SK-N-SH (cell line): ENCODE data around the gene SLC2A1. TPM values are rescaled to one million over a fixed set of nuclear protein-coding genes. Genes with fewer than 3 reads are reported as not detected.
A peak's percentile ranks its signal among the peaks of the same experiment; 100 is the strongest.

ENCODE experiments used
- CTCF ChIA-PET: fragments of 300-600, 350-600 bp; formaldehyde crosslinking; extraction: SDS; loops from one replicate; lab custom pipeline; 2021; lab: Yijun Ruan, JAX
- POLR2A ChIA-PET: fragments of 350-600 bp; sonication (Branson Sonifier 250); formaldehyde crosslinking; extraction: SDS; loops from one replicate; lab custom pipeline; 2020; ENCODE audit warnings: antibody characterized with exemption, inconsistent platforms; lab: Yijun Ruan, JAX
- DNase-seq: peaks from one replicate; pipeline ENCODE4 v3.0.0; 2012
- H2AFZ ChIP-seq: fragments of 200-600 bp; sonication (generic); 2 replicates; pipeline ENCODE4 v1.8.1; 2016; ENCODE audit warnings: antibody characterized with exemption, mild to moderate bottlenecking, low read depth
- H3F3A ChIP-seq: fragments of 200-600 bp; sonication (generic); replicated peaks from 2 replicates; pipeline ENCODE3; 2016; ENCODE audit warnings: antibody characterized with exemption, mild to moderate bottlenecking; ENCODE audit not compliant: insufficient read depth
- H3K27ac ChIP-seq, 2 experiments: fragments of 200-500 bp in 1 of 2; fragments of 200-600 bp in 1 of 2; sonication (Bioruptor generic) in 1 of 2; sonication (generic), shearing (Covaris generic) in 1 of 2; 2 replicates each; pipeline versions ENCODE4 v1.5.1 to v1.6.1; 2014 to 2016; ENCODE audit warnings: low read depth in 2 of 2, inconsistent platforms in 1 of 2, low read length in 1 of 2, mild to moderate bottlenecking in 1 of 2, mixed read lengths in 1 of 2
- H3K27me3 ChIP-seq: fragments of 200-600 bp; sonication (generic), shearing (Covaris generic); 2 replicates; pipeline ENCODE4 v1.6.1; 2016; ENCODE audit warnings: mixed run types; ENCODE audit not compliant: insufficient read depth
- H3K36me3 ChIP-seq, 2 experiments: fragments of 200-500 bp in 1 of 2; fragments of 200-600 bp in 1 of 2; sonication (Bioruptor generic) in 1 of 2; sonication (generic) in 1 of 2; replicated peaks in 1 of 2; 2 replicates each; pipeline versions ENCODE3 to v1.5.1; 2014 to 2016; ENCODE audit warnings: low read length in 1 of 2, mild to moderate bottlenecking in 1 of 2; ENCODE audit not compliant: insufficient read depth in 2 of 2, control insufficient read depth in 1 of 2
- H3K4me1 ChIP-seq, 2 experiments: fragments of 200-500 bp in 1 of 2; fragments of 200-600 bp in 1 of 2; sonication (Bioruptor generic) in 1 of 2; sonication (generic), shearing (Covaris generic) in 1 of 2; 2 replicates each; pipeline versions ENCODE4 v1.5.1 to v1.6.1; 2014 to 2016; ENCODE audit warnings: low read depth in 1 of 2, low read length in 1 of 2, mixed run types in 1 of 2; ENCODE audit not compliant: insufficient read depth in 2 of 2, control insufficient read depth in 1 of 2
- H3K4me2 ChIP-seq: fragments of 200-600 bp; sonication (generic), shearing (Covaris generic); 2 replicates; pipeline ENCODE4 v1.6.1; 2017; ENCODE audit warnings: mixed run types
- H3K4me3 ChIP-seq, 2 experiments: fragments of 200-500 bp in 1 of 2; fragments of 200-600 bp in 1 of 2; sonication (Bioruptor generic) in 1 of 2; sonication (generic), shearing (Covaris generic) in 1 of 2; 2 replicates each; pipeline versions ENCODE4 v1.5.1 to v1.8.1; 2014 to 2016; ENCODE audit warnings: low read depth in 2 of 2, inconsistent platforms in 1 of 2, low read length in 1 of 2, mild to moderate bottlenecking in 1 of 2, mixed read lengths in 1 of 2, moderate library complexity in 1 of 2
- H3K79me2 ChIP-seq: fragments of 200-600 bp; sonication (generic); 2 replicates; pipeline ENCODE4 v1.8.1; 2017; ENCODE audit warnings: mild to moderate bottlenecking; ENCODE audit not compliant: insufficient read depth
- H3K9ac ChIP-seq: fragments of 200-600 bp; sonication (generic); 2 replicates; pipeline ENCODE4 v1.6.1; 2017; ENCODE audit warnings: mixed run types
- H3K9me2 ChIP-seq: fragments of 200-600 bp; sonication (generic); 2 replicates; pipeline ENCODE4 v1.6.1; 2017; ENCODE audit warnings: mixed run types
- H3K9me3 ChIP-seq: fragments of 200-600 bp; sonication (generic); 2 replicates; pipeline ENCODE4 v1.6.1; 2017; ENCODE audit warnings: mixed run types, mild to moderate bottlenecking, moderate library complexity
- H4K20me1 ChIP-seq: fragments of 200-600 bp; sonication (generic); 2 replicates; pipeline ENCODE4 v1.6.1; 2017; ENCODE audit warnings: mild to moderate bottlenecking, mixed run types; ENCODE audit not compliant: insufficient read depth
- CHD2 ChIP-seq: fragments of 150-350 bp; IDR thresholded peaks from 2 replicates; pipeline ENCODE4 v1.6.1; 2018; ENCODE audit warnings: low read length; ENCODE audit not compliant: partially characterized antibody
- ELF1 ChIP-seq: IDR thresholded peaks from 2 replicates; pipeline ENCODE4 v1.4.0; 2012
- FOSL2 ChIP-seq: IDR thresholded peaks from 2 replicates; pipeline ENCODE4 v1.4.0; 2012; ENCODE audit warnings: low read depth, mild to moderate bottlenecking, moderate library complexity, borderline replicate concordance
- FOXJ3 ChIP-seq: sonication (generic); formaldehyde crosslinking; IDR thresholded peaks from 2 replicates; pipeline ENCODE4 v1.5.1; 2020; ENCODE audit warnings: mild to moderate bottlenecking, missing genetic modification reagents
- FOXM1 ChIP-seq: IDR thresholded peaks from 2 replicates; pipeline ENCODE4 v1.4.0; 2012; ENCODE audit warnings: low read depth, mild to moderate bottlenecking
- JUND ChIP-seq: IDR thresholded peaks from 2 replicates; pipeline ENCODE4 v1.4.0; 2012
- MEF2A ChIP-seq: IDR thresholded peaks from 2 replicates; pipeline ENCODE4 v1.4.0; 2012; ENCODE audit warnings: low read depth, borderline replicate concordance
- NFIC ChIP-seq: IDR thresholded peaks from 2 replicates; pipeline ENCODE4 v1.4.0; 2012; ENCODE audit warnings: borderline replicate concordance
- POLR2AphosphoS5 ChIP-seq: IDR thresholded peaks from 2 replicates; pipeline ENCODE4 v1.6.1; 2012; ENCODE audit warnings: low read depth, low read length
- RCOR1 ChIP-seq: fragments of 150-350 bp; IDR thresholded peaks from 2 replicates; pipeline ENCODE4 v1.6.1; 2017; ENCODE audit warnings: antibody characterized with exemption, low read length
- RFX5 ChIP-seq: IDR thresholded peaks from 2 replicates; pipeline ENCODE4 v1.6.1; 2012; ENCODE audit warnings: mild to moderate bottlenecking, improper control_type of control experiment, low read length
- SIN3A ChIP-seq: IDR thresholded peaks from 2 replicates; pipeline ENCODE4 v1.6.1; 2012; ENCODE audit warnings: low read depth, mild to moderate bottlenecking, low read length, moderate library complexity, borderline replicate concordance
- TAF1 ChIP-seq: IDR thresholded peaks from 2 replicates; pipeline ENCODE4 v1.6.1; 2012; ENCODE audit warnings: low read depth, mild to moderate bottlenecking, low read length, moderate library complexity, borderline replicate concordance
- TCF12 ChIP-seq: IDR thresholded peaks from 2 replicates; pipeline ENCODE4 v1.4.0; 2012
- TEAD4 ChIP-seq: IDR thresholded peaks from 2 replicates; pipeline ENCODE4 v1.4.0; 2012; ENCODE audit warnings: mild to moderate bottlenecking, borderline replicate concordance; ENCODE audit not compliant: insufficient read depth
- WGBS: methylation state at CpG from one replicate; pipeline ENCODE4 v1.1.6; 2017; ENCODE audit warnings: low lambda C conversion rate; 5-methylcytosine and 5-hydroxymethylcytosine counted together
- polyA plus RNA-seq, 3 experiments: library from polyadenylated mRNA; depleted of rRNA; stranded (reverse); fragments of >200 nt; gene quantifications; 2 replicates each; pipeline ENCODE4 v1.2.3, GENCODE V29; 2012
- TF ChIP-seq, protein P1 (sequence below): IDR thresholded peaks from 2 replicates; pipeline ENCODE4 v1.4.0; 2012; ENCODE audit warnings: low read depth
- TF ChIP-seq, protein P2 (sequence below): fragments of 200-600 bp; sonication (generic); IDR thresholded peaks from 2 replicates; pipeline ENCODE4 v1.6.1; 2017; ENCODE audit warnings: antibody characterized with exemption, mild to moderate bottlenecking, moderate library complexity
- TF ChIP-seq, protein P3 (sequence below): IDR thresholded peaks from 2 replicates; pipeline ENCODE4 v1.4.0; 2012; ENCODE audit warnings: low read depth, borderline replicate concordance
- TF ChIP-seq, protein P4 (sequence below): IDR thresholded peaks from 2 replicates; pipeline ENCODE4; 2012

The SLC2A1 gene
- polyA plus RNA-seq, 1 of the 3 experiments (the other 2 are of a cell fraction): 63.8 TPM

DNA sequence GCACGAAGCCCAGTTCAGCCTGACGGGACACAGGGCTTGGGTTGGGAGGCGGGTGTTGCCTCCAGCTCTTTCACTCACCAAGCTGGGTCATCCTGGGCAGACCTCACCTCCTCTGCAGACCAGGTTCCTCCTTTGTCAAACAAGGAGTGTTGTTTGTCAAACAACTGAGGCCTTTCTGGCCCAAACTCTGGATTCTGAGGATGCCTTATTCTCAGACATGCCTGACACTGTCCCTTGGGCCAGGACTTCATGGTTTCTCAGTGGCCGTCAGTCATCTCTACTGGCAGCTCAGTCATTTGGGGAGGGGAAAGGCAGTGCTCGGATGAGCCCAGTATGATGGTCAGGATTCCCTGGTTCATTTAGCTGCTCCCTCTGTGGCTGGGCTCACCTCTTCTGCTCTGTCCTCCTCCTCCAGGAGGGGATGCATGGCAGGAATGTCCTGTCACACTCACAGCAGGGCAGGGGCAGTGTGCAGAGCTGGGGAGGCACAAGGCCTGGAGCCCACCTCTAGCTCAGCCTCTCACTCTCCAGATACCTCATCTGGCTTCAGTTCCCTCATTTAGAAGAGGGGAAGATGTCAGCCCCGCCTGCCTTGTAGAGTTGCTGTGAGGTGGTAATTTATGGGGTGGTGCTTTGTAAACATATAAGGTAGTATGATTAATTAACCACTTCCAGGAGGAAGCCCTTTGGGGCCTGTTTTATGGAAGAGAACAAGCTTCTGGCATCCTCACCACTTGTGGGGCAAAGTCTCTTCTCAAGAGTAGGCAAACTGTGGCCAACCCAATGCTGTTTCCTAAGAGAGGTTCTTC, 20.6 kb downstream of the SLC2A1 start:
- Histone ChIP-seq H3K27ac (peak overlapping the region in 1 of 2 experiments; percentile 5; a peak in 1 of 4 replicates), H2AFZ (no peak overlapping the region), H3K27me3 (no peaks in the 10 kb centered on the region), H3K79me2 (peaks cover 72% of the 10 kb centered on the region), H3K9ac (no peak overlapping the region), H3K9me2 (no peaks in the 10 kb centered on the region), H3K4me3 (no peak overlapping the region), H3F3A (peaks cover 32% of the 10 kb centered on the region), H4K20me1 (no peaks in the 10 kb centered on the region), H3K4me2 (no peak overlapping the region), H3K36me3 (peaks cover 26 to 50% of the 10 kb centered on the region in 2 experiments), H3K4me1 (peaks cover 31 to 45% of the 10 kb centered on the region in 2 experiments; a peak in 3 of 4 replicates), H3K9me3 (no peaks in the 10 kb centered on the region)
- TF ChIP-seq RFX5 (no peak), FOSL2 (no peak), FOXM1 (no peak), TAF1 (no peak), TEAD4 (no peak), POLR2AphosphoS5 (no peak), ELF1 (no peak), FOXJ3 (CRISPR knock-in tag) (no peak), SIN3A (no peak), RCOR1 (no peak), MEF2A (no peak)
- TF ChIP-seq, protein P1, sequence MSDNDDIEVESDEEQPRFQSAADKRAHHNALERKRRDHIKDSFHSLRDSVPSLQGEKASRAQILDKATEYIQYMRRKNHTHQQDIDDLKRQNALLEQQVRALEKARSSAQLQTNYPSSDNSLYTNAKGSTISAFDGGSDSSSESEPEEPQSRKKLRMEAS: no peak
- TF ChIP-seq, protein P2, sequence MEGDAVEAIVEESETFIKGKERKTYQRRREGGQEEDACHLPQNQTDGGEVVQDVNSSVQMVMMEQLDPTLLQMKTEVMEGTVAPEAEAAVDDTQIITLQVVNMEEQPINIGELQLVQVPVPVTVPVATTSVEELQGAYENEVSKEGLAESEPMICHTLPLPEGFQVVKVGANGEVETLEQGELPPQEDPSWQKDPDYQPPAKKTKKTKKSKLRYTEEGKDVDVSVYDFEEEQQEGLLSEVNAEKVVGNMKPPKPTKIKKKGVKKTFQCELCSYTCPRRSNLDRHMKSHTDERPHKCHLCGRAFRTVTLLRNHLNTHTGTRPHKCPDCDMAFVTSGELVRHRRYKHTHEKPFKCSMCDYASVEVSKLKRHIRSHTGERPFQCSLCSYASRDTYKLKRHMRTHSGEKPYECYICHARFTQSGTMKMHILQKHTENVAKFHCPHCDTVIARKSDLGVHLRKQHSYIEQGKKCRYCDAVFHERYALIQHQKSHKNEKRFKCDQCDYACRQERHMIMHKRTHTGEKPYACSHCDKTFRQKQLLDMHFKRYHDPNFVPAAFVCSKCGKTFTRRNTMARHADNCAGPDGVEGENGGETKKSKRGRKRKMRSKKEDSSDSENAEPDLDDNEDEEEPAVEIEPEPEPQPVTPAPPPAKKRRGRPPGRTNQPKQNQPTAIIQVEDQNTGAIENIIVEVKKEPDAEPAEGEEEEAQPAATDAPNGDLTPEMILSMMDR: no peak
- no peak for DNase-seq
- ChIA-PET CTCF (interaction anchor here (1.7 to 5.0 kb wide), 3 partner anchors 10 to 135 kb away, joined by 6 to 50 read pairs (median 8); no protein-coding TSS in a partner anchor), POLR2A (interaction anchor here (0.8 kb wide), 1 partner anchor 135 kb away, joined by 3 read pairs; no protein-coding TSS in a partner anchor)
- WGBS: 89% methylated on average over 6 of the region's 6 CpGs

DNA sequence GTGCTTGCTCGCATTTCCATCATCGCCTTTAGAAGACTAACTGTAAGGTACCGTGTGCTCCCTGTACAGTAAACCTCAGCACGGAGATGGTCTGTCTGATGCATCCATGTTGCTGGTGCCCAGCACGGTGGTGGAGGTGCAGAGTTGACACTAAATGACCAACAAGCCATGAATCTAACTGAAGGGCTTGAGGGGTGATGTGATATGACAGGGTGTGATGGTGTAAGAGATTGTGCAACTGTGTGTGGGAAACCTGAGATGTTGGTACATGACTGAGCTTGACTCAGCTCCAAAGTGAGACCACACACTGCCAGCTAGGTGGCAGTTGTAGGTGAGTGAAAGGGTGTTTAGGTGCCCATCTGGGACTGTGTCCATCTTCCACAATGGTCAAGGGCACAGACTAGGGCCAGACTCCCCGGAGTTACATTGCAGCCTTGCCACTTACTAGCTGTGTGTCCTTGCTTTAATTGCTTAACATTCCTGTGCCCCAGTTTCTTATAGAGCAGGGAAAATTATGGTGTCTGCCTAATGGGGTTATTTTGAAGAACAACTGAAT, 21.4 kb downstream of the SLC2A1 start:
- Histone ChIP-seq H3K9me3 (no peaks in the 10 kb centered on the region), H4K20me1 (no peaks in the 10 kb centered on the region), H3K9me2 (no peaks in the 10 kb centered on the region), H3K4me3 (no peak overlapping the region), H3K27ac (peak overlapping the region; percentile 10 to 43; a peak in 3 of 4 replicates), H3K36me3 (peaks cover 19 to 42% of the 10 kb centered on the region in 2 experiments), H3K27me3 (no peaks in the 10 kb centered on the region), H2AFZ (no peak overlapping the region), H3K4me1 (peaks cover 27 to 37% of the 10 kb centered on the region in 2 experiments; a peak in 3 of 4 replicates), H3F3A (peaks cover 24% of the 10 kb centered on the region), H3K9ac (no peak overlapping the region), H3K4me2 (no peak overlapping the region), H3K79me2 (peaks cover 74% of the 10 kb centered on the region)
- DNase-seq: no peak
- ChIA-PET POLR2A (interaction anchor here (0.8 kb wide), 1 partner anchor 136 kb away, joined by 3 read pairs; no protein-coding TSS in a partner anchor), CTCF (interaction anchor here (1.7 to 5.0 kb wide), 4 partner anchors 10 to 136 kb away, joined by 6 to 50 read pairs (median 8); no protein-coding TSS in a partner anchor)
- TF ChIP-seq JUND: no peak
- TF ChIP-seq FOSL2: peak; percentile 6; the same call in 1 of the 2 replicates
- no peak for TF ChIP-seq CHD2
- peak; percentile 10; the same call in 1 of the 2 replicates for TF ChIP-seq NFIC
- TF ChIP-seq, protein P3, sequence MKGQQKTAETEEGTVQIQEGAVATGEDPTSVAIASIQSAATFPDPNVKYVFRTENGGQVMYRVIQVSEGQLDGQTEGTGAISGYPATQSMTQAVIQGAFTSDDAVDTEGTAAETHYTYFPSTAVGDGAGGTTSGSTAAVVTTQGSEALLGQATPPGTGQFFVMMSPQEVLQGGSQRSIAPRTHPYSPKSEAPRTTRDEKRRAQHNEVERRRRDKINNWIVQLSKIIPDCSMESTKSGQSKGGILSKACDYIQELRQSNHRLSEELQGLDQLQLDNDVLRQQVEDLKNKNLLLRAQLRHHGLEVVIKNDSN: no peak
- TF ChIP-seq TCF12: peak; percentile 21; the same call in 1 of the 2 replicates
- TF ChIP-seq, protein P1: no peak
- TF ChIP-seq, protein P4, sequence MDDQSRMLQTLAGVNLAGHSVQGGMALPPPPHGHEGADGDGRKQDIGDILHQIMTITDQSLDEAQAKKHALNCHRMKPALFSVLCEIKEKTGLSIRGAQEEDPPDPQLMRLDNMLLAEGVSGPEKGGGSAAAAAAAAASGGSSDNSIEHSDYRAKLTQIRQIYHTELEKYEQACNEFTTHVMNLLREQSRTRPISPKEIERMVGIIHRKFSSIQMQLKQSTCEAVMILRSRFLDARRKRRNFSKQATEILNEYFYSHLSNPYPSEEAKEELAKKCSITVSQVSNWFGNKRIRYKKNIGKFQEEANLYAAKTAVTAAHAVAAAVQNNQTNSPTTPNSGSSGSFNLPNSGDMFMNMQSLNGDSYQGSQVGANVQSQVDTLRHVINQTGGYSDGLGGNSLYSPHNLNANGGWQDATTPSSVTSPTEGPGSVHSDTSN: peak; percentile 81
- WGBS: 93% methylated on average over 6 of the region's 6 CpGs
